Fibroblast of lung (primary cell): Measurements from ENCODE around the gene LCE1B. TPM values are rescaled to one million over a fixed set of nuclear protein-coding genes. Genes with fewer than 3 reads are reported as not detected.

Experiments
- DNase-seq, 2 donors: peaks; one replicate each; pipeline versions ENCODE4 v3.0.0 to v3.0.0-alpha.2; 2010; ENCODE audit warnings: low read depth in 2 of 2
- H2AFZ ChIP-seq: 2 replicates; pipeline ENCODE4 v1.5.1; 2012; ENCODE audit warnings: low read length, control low read depth, inconsistent platforms
- H3K27ac ChIP-seq: 2 replicates; pipeline ENCODE4 v1.5.1; 2011; ENCODE audit warnings: low read length, control low read depth; ENCODE audit not compliant: insufficient read depth
- H3K27me3 ChIP-seq: 2 replicates; pipeline ENCODE4 v1.5.1; 2011; ENCODE audit warnings: mild to moderate bottlenecking, low read length; ENCODE audit not compliant: control insufficient read depth, insufficient read depth
- H3K36me3 ChIP-seq: 2 replicates; pipeline ENCODE4 v1.5.1; 2011; ENCODE audit warnings: low read length; ENCODE audit not compliant: control insufficient read depth, insufficient read depth
- H3K4me1 ChIP-seq: 2 replicates; pipeline ENCODE4 v1.5.1; 2011; ENCODE audit warnings: low read length; ENCODE audit not compliant: control insufficient read depth, insufficient read depth; ENCODE audit errors: extremely low read depth
- H3K4me2 ChIP-seq: 2 replicates; pipeline ENCODE4 v1.5.1; 2011; ENCODE audit warnings: low read length, control low read depth; ENCODE audit not compliant: insufficient read depth; ENCODE audit errors: extremely low read depth
- H3K4me3 ChIP-seq, 4 experiments: fragments of 200-600 bp in 1 of 4; sonication (generic) in 1 of 4; replicated peaks in 1 of 4; 2 replicates each; pipeline ENCODE4 v1.5.1; 2011 to 2016; ENCODE audit warnings: low read length in 4 of 4, low read depth in 3 of 4, mild to moderate bottlenecking in 3 of 4, control low read depth in 2 of 4, inconsistent platforms in 1 of 4, mixed read lengths in 1 of 4; ENCODE audit not compliant: insufficient read depth in 1 of 4; ENCODE audit errors: control extremely low read depth in 1 of 4
- H3K79me2 ChIP-seq: 2 replicates; pipeline ENCODE4 v1.5.1; 2012; ENCODE audit warnings: mild to moderate bottlenecking, low read length, inconsistent platforms; ENCODE audit not compliant: control insufficient read depth, insufficient read depth
- H3K9ac ChIP-seq: 2 replicates; pipeline ENCODE4 v1.5.1; 2011; ENCODE audit warnings: mild to moderate bottlenecking, low read length, control low read depth; ENCODE audit not compliant: insufficient read depth
- H3K9me3 ChIP-seq: 2 replicates; pipeline ENCODE4 v1.5.1; 2012; ENCODE audit warnings: low read depth, low read length; ENCODE audit not compliant: control insufficient read depth, insufficient read depth
- H4K20me1 ChIP-seq: 2 replicates; pipeline ENCODE4 v1.5.1; 2011; ENCODE audit warnings: low read length; ENCODE audit not compliant: control insufficient read depth, insufficient read depth; ENCODE audit errors: extremely low read depth
- EZH2 ChIP-seq: IDR thresholded peaks from 2 replicates; pipeline ENCODE4 v1.5.1; 2012; ENCODE audit warnings: low read length, control low read depth, mild to moderate bottlenecking; ENCODE audit errors: missing control alignments
- polyA plus RNA-seq, 2 donors: library from polyadenylated mRNA; depleted of rRNA in 1 of 2; stranded (reverse) in 1 of 2; unstranded in 1 of 2; fragments of >200 nt; gene quantifications; 2 replicates each; pipeline ENCODE4 v1.2.1, GENCODE V29; 2011 to 2012; ENCODE audit warnings: missing spikeins in 1 of 2
- total RNA-seq: library from RNA; depleted of rRNA; stranded (reverse); fragments of >200 nt; gene quantifications from 2 replicates; pipeline ENCODE4 v1.2.1, GENCODE V29; 2014
- TF ChIP-seq, protein P1 (sequence below), 2 donors: IDR thresholded peaks in 1 of 2; conservative IDR thresholded peaks in 1 of 2; 1 replicate in 1 of 2; 2 replicates in 1 of 2; pipeline ENCODE4 v1.5.1; 2011 to 2012; ENCODE audit warnings: low read length in 2 of 2, control low read depth in 1 of 2, inconsistent platforms in 1 of 2, low read depth in 1 of 2, mild to moderate bottlenecking in 1 of 2

LCE1B gene
- total and polyA plus RNA-seq, 2 donors (not counting 1 experiment from before 2014, with no cell fraction given) = not detected

- H3K79me2 ChIP-seq = no peaks in the 10 kb centered on the region
- TF ChIP-seq, protein P1, sequence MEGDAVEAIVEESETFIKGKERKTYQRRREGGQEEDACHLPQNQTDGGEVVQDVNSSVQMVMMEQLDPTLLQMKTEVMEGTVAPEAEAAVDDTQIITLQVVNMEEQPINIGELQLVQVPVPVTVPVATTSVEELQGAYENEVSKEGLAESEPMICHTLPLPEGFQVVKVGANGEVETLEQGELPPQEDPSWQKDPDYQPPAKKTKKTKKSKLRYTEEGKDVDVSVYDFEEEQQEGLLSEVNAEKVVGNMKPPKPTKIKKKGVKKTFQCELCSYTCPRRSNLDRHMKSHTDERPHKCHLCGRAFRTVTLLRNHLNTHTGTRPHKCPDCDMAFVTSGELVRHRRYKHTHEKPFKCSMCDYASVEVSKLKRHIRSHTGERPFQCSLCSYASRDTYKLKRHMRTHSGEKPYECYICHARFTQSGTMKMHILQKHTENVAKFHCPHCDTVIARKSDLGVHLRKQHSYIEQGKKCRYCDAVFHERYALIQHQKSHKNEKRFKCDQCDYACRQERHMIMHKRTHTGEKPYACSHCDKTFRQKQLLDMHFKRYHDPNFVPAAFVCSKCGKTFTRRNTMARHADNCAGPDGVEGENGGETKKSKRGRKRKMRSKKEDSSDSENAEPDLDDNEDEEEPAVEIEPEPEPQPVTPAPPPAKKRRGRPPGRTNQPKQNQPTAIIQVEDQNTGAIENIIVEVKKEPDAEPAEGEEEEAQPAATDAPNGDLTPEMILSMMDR (conservative IDR thresholded peaks at IDR 0.05 in 1 of 2, IDR thresholded peaks at IDR 0.05 in 1 of 2; ENCODE audit: low read depth in 1 of 2, low read length in 2 of 2) = no peak
- TF ChIP-seq EZH2 = no peak
- no peaks in the 10 kb centered on the region for H3K9me3 ChIP-seq
- H3K36me3 ChIP-seq = no peaks in the 10 kb centered on the region
- H3K9ac ChIP-seq = no peak within 1 kb of the TSS
- H3K4me3 ChIP-seq = no peak within 1 kb of the TSS
- H4K20me1 ChIP-seq = no peaks in the 10 kb centered on the region
- H3K27ac ChIP-seq = no peak within 1 kb of the TSS
- H2AFZ ChIP-seq = no peak within 1 kb of the TSS
- H3K4me1 ChIP-seq = no peaks in the 10 kb centered on the region
- H3K27me3 ChIP-seq = no peaks in the 10 kb centered on the region
- H3K4me2 ChIP-seq = no peak within 1 kb of the TSS
- no peak for DNase-seq
Measured at GRCh38 chr1:152796421-152796820, 15.3 kb upstream of the LCE1B start, which contains the start of gene LCE1D. Gene LCE1D, plus strand, starts transcription at chr1:152796721. Its CDS starts 1,074 bp downstream, at chr1:152797795.

DNA sequence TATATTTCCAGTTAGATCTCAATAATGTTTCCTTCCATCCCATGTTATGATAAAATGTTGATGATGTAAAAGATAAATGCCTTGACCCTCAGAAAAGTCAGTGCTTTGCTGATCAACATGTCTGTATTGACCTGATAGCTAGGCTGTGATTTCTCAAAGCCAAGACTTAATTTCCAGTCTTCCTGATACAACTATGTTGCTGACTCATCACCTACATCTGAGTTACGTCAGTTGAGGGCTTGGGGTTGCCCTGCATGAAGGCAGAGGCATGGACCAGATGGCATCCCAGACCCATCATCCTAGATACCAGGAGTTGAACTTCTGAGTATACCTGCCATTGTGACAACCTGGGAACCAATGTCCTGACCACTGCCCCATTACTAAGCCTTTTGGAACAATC is 10.4 kb upstream of the LCE1B start:
- Histone ChIP-seq H3K27ac (no peak overlapping the region), H3K27me3 (no peaks in the 10 kb centered on the region), H3K9me3 (no peaks in the 10 kb centered on the region), H3K79me2 (no peaks in the 10 kb centered on the region), H3K4me2 (no peak overlapping the region), H2AFZ (no peak overlapping the region), H4K20me1 (no peaks in the 10 kb centered on the region), H3K36me3 (no peaks in the 10 kb centered on the region), H3K9ac (no peak overlapping the region), H3K4me1 (no peaks in the 10 kb centered on the region), H3K4me3 (no peak overlapping the region)
- no peak for TF ChIP-seq EZH2
- TF ChIP-seq, protein P1 (conservative IDR thresholded peaks at IDR 0.05 in 1 of 2, IDR thresholded peaks at IDR 0.05 in 1 of 2; ENCODE audit: low read depth in 1 of 2, low read length in 2 of 2) = no peak
- DNase-seq = no peak

GRCh38 chr1:152806576-152806975 is 5.2 kb upstream of the LCE1B start, which contains the start of gene LCE1C:
Gene LCE1C, minus strand, starts transcription at chr1:152806651. Its CDS starts 1,173 bp downstream, at chr1:152805478.
- no peak within 1 kb of the TSS for H3K4me3 ChIP-seq
- no peaks in the 10 kb centered on the region for H3K9me3 ChIP-seq
- no peaks in the 10 kb centered on the region for H3K79me2 ChIP-seq
- TF ChIP-seq, protein P1 (conservative IDR thresholded peaks at IDR 0.05 in 1 of 2, IDR thresholded peaks at IDR 0.05 in 1 of 2; ENCODE audit: low read depth in 1 of 2, low read length in 2 of 2) = no peak
- TF ChIP-seq EZH2 = no peak
- DNase-seq = no peak
- H3K4me2 ChIP-seq = no peak within 1 kb of the TSS
- no peak within 1 kb of the TSS for H2AFZ ChIP-seq
- H3K9ac ChIP-seq = no peak within 1 kb of the TSS
- no peaks in the 10 kb centered on the region for H3K36me3 ChIP-seq
- H3K27me3 ChIP-seq = no peaks in the 10 kb centered on the region
- H4K20me1 ChIP-seq = no peaks in the 10 kb centered on the region
- H3K27ac ChIP-seq = no peak within 1 kb of the TSS
- H3K4me1 ChIP-seq = no peaks in the 10 kb centered on the region
